HFFc6 (cell line): Measurements from ENCODE around the gene OR6N2. TPM values are rescaled to one million over a fixed set of nuclear protein-coding genes. Genes with fewer than 3 reads are reported as not detected.

ENCODE experiments used
- DNase-seq: peaks from one replicate; pipeline ENCODE4 v3.0.0-alpha.2; 2018
- H3K27ac Mint-ChIP-seq: 2 replicates; pipeline ENCODE4 v1.8.0; 2020; ENCODE audit warnings: mild to moderate bottlenecking, mixed read lengths
- H3K27me3 Mint-ChIP-seq: 2 replicates; pipeline ENCODE4 v1.8.0; 2021; ENCODE audit warnings: mild to moderate bottlenecking, moderate library complexity, mixed read lengths; ENCODE audit not compliant: insufficient read depth
- H3K36me3 Mint-ChIP-seq: 2 replicates; pipeline ENCODE4 v1.8.0; 2021; ENCODE audit warnings: low read depth, mixed read lengths
- H3K4me1 Mint-ChIP-seq: 2 replicates; pipeline ENCODE4 v1.8.0; 2020; ENCODE audit warnings: low read depth, mixed read lengths
- H3K4me3 Mint-ChIP-seq: 2 replicates; pipeline ENCODE4 v1.8.0; 2020; ENCODE audit warnings: mild to moderate bottlenecking, moderate library complexity, mixed read lengths
- H3K9me3 Mint-ChIP-seq: 2 replicates; pipeline ENCODE4 v1.8.0; 2020; ENCODE audit warnings: mild to moderate bottlenecking, mixed read lengths
- total RNA-seq, 6 experiments: library from RNA; stranded (reverse); fragmentation: NEBNext Ultra II Directional; extraction: Animal tissue kit (Norgen Biotek cat#: 25700); gene quantifications; 2 replicates in 1 of 6; 3 replicates in 5 of 6; pipeline ENCODE4 v1.2.3, GENCODE V29; 2021
- TF ChIP-seq, protein P1 (sequence below): fragments of 200-600 bp; sonication (generic); IDR thresholded peaks from 2 replicates; pipeline ENCODE4 v1.5.0; 2021; ENCODE audit warnings: antibody characterized with exemption, mild to moderate bottlenecking

The OR6N2 gene
- total RNA-seq, 6 experiments from 2014 or later, result not detected

DNA sequence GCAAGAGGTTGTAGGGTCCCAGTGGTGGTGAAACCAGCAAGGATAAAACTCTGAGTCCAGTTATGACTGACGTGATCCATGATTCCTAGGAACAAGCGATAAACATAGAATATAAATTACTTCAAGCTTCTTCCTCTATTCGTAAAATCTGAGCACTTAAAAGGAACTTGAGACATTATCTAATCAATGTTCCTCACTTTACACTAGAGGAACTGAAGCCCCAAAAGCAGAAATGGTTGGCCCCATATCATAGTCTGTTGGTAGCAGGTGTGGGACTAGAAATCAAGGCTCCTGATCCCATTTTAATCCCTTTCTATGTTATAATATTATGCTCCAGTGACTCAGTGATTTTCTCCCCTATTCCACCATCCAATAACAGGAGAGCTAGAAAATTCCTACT, 28.3 kb upstream of the OR6N2 start:
- Mint-ChIP-seq H3K27me3 (no peaks in the 10 kb centered on the region), H3K4me3 (no peak overlapping the region), H3K27ac (no peak overlapping the region), H3K4me1 (no peaks in the 10 kb centered on the region), H3K36me3 (no peaks in the 10 kb centered on the region), H3K9me3 (peaks cover 7% of the 10 kb centered on the region; the same call in 1 of the 2 replicates)
- TF ChIP-seq, protein P1, sequence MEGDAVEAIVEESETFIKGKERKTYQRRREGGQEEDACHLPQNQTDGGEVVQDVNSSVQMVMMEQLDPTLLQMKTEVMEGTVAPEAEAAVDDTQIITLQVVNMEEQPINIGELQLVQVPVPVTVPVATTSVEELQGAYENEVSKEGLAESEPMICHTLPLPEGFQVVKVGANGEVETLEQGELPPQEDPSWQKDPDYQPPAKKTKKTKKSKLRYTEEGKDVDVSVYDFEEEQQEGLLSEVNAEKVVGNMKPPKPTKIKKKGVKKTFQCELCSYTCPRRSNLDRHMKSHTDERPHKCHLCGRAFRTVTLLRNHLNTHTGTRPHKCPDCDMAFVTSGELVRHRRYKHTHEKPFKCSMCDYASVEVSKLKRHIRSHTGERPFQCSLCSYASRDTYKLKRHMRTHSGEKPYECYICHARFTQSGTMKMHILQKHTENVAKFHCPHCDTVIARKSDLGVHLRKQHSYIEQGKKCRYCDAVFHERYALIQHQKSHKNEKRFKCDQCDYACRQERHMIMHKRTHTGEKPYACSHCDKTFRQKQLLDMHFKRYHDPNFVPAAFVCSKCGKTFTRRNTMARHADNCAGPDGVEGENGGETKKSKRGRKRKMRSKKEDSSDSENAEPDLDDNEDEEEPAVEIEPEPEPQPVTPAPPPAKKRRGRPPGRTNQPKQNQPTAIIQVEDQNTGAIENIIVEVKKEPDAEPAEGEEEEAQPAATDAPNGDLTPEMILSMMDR, result no peak
- no peak for DNase-seq

DNA sequence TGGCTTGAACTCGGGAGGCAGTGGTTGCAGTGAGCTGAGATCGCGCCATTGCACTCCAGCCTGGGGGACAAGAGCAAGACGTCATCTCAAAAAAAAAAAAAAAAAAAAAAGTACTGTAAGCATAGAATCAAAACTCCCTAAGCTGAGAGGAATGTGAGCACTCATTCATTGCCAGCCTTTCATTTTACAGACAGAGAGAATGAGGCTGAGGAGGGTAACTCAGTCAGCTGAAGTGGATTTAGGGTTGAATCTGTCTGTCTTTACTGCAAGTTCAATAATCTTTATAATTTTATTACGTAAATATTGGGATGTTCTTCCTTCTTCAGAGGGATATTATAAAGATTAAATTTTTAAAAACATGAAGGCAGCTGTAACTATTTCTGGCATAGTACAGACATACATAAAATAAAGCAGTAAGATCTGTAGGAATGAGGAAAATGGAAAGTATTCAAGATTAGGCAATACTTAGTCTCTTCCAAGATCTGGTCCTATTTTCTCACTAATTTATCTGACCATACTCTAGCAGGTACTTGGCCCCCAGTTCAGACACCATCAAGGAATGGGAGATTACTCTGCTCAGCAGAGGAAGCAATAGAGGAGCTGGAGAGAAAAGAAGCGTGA, 26.0 kb upstream of the OR6N2 start:
- no peaks in the 10 kb centered on the region for H3K4me1 Mint-ChIP-seq
- peaks cover 9% of the 10 kb centered on the region for H3K9me3 Mint-ChIP-seq
- H3K27ac Mint-ChIP-seq, result no peak overlapping the region
- H3K4me3 Mint-ChIP-seq, result no peak overlapping the region
- DNase-seq, result no peak
- no peaks in the 10 kb centered on the region for H3K27me3 Mint-ChIP-seq
- TF ChIP-seq, protein P1, result no peak
- H3K36me3 Mint-ChIP-seq, result no peaks in the 10 kb centered on the region

DNA sequence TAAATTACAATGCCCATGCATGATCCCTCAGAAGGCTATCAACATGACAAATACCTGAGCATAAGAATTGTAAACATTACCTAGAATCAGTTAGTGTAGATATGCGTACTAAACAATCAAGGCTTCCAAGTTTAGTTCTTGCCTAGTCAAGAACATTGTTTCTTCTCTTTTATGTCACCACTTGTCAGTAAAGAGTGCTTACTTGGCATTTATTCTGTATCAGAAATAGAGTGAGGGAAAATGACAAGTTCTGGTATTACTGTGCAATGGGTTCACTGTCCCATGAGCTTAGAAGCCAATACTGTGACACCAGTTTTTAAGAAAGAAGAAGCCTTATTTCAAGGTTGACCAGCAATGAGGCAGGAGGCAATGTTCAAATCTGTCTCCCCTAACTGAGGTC, 22.7 kb upstream of the OR6N2 start:
- Mint-ChIP-seq H3K9me3 (peaks cover 6% of the 10 kb centered on the region), H3K4me3 (no peak overlapping the region), H3K27ac (no peak overlapping the region), H3K4me1 (no peaks in the 10 kb centered on the region), H3K27me3 (no peaks in the 10 kb centered on the region), H3K36me3 (no peaks in the 10 kb centered on the region)
- DNase-seq, result no peak
- TF ChIP-seq, protein P1, result no peak

DNA sequence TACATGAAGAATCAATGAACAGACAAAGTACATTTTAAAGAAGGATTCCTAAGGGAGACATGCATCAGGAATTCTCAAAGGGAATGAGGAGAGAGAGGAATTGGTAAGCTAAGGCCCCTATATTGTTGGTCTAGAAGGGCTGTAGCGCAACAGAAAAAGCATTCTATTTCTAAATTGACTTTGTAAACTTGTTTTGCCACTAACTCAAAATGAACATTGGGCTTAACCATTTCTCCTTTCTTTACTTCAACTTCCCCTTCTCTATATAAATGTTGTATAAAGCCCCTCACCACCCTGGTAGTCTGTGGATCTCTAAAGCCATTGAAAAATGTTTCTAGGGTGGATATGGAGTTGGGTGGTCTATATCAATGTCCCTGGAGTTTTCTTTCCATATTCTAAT, 20.4 kb upstream of the OR6N2 start:
- Mint-ChIP-seq H3K36me3 (no peaks in the 10 kb centered on the region), H3K27ac (no peak overlapping the region), H3K27me3 (no peaks in the 10 kb centered on the region), H3K4me3 (no peak overlapping the region), H3K9me3 (peaks cover 7% of the 10 kb centered on the region; the same call in 1 of the 2 replicates), H3K4me1 (no peaks in the 10 kb centered on the region)
- TF ChIP-seq, protein P1, result no peak
- no peak for DNase-seq

DNA sequence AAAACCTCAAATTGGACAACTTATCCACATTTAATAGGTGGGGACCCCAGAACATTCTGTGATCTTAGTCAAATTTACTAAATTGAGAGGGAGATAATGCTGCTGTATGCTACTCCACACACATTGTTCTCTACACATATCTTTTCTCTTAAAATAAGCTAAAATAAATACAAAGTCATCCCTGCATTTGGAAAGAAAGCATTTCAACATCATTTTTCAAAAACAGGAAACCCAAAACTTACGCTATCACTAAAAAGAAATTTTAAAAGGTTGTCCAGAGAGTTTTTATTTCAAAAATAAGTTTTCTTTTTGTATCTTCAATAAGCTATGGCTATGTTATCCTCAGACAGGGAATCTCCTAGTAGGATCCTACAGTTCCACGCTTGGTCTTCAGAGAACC, 19.5 kb upstream of the OR6N2 start:
- no peak for DNase-seq
- Mint-ChIP-seq H3K4me1 (no peaks in the 10 kb centered on the region), H3K27me3 (no peaks in the 10 kb centered on the region), H3K4me3 (no peak overlapping the region), H3K9me3 (peaks cover 11% of the 10 kb centered on the region; the same call in 1 of the 2 replicates), H3K36me3 (no peaks in the 10 kb centered on the region), H3K27ac (no peak overlapping the region)
- TF ChIP-seq, protein P1, result no peak
